Measurements from ENCODE around the gene TTBK1. TPM values are rescaled to one million over a fixed set of nuclear protein-coding genes. Genes with fewer than 3 reads are reported as not detected.

Gene TTBK1
- total and polyA plus RNA-seq, 9 donors, result 0.03 to 0.11 (median 0.06) TPM; not detected in 6

DNA sequence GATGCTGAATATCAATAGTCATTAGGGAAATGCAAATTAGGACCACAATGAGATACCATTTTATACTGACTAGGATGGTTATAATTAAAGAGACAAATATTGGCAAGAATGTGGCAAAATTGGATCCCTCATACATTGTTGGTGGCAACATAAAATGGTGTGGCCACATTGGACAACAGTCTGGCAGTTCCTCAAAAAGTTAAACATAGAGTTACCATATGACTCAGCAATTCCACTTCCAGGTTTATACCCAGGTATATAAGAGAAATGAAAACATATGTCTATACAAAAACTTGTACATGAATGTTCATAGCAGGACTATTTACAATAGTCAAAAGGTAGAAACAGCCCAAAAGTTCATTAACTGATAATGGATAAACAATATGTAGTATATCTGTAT lies 67.3 kb downstream of the TTBK1 start:
- intact Hi-C loops (cut with DNase I), result no loop called here
- Histone ChIP-seq H3K4me1 (ENCODE audit: insufficient read depth) (peaks cover 4% of the 10 kb centered on the region), H3K27ac (no peak overlapping the region), H3K4me3 (no peak overlapping the region), H3K9me3 (no peaks in the 10 kb centered on the region), H3K36me3 (no peaks in the 10 kb centered on the region), H3K27me3 (no peaks in the 10 kb centered on the region)
- no peak for TF ChIP-seq POLR2A (IDR thresholded peaks at IDR 0.05)
- TF ChIP-seq, protein P1, sequence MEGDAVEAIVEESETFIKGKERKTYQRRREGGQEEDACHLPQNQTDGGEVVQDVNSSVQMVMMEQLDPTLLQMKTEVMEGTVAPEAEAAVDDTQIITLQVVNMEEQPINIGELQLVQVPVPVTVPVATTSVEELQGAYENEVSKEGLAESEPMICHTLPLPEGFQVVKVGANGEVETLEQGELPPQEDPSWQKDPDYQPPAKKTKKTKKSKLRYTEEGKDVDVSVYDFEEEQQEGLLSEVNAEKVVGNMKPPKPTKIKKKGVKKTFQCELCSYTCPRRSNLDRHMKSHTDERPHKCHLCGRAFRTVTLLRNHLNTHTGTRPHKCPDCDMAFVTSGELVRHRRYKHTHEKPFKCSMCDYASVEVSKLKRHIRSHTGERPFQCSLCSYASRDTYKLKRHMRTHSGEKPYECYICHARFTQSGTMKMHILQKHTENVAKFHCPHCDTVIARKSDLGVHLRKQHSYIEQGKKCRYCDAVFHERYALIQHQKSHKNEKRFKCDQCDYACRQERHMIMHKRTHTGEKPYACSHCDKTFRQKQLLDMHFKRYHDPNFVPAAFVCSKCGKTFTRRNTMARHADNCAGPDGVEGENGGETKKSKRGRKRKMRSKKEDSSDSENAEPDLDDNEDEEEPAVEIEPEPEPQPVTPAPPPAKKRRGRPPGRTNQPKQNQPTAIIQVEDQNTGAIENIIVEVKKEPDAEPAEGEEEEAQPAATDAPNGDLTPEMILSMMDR (IDR thresholded peaks at IDR 0.05), result no peak
- DNase-seq, result no peak

DNA sequence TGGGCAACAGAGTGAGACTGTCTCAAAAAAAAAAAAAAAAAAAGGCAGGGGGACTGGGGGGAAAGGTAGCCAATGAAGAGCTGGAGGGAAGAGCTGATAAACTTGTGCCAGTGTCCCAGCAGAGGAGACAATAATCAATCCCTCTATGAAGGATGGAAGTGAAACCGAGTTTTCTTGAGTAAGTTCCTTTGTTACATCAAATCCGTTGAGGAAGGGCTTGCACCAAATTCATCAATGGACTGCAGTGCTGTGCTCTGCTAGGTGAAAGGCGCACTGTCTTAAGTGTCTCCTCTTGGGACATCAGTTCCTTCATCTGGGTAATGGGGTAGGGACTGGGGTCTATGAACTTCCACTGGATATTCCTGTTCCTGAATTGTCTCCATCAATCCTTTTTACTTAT lies 68.4 kb downstream of the TTBK1 start:
- Histone ChIP-seq H3K27me3 (no peaks in the 10 kb centered on the region), H3K4me3 (no peak overlapping the region), H3K27ac (no peak overlapping the region), H3K36me3 (no peaks in the 10 kb centered on the region), H3K4me1 (ENCODE audit: insufficient read depth) (peaks cover 4% of the 10 kb centered on the region), H3K9me3 (no peaks in the 10 kb centered on the region)
- TF ChIP-seq POLR2A (IDR thresholded peaks at IDR 0.05) (no peak), EP300 (IDR thresholded peaks at IDR 0.05) (no peak)
- TF ChIP-seq, protein P1 (IDR thresholded peaks at IDR 0.05), result no peak
- DNase-seq, result no peak
- 75 to 83% (median 79%) methylated on average over 3 of the region's 3 CpGs for WGBS, 3 donors
- intact Hi-C loops (cut with DNase I), result no loop called here

DNA sequence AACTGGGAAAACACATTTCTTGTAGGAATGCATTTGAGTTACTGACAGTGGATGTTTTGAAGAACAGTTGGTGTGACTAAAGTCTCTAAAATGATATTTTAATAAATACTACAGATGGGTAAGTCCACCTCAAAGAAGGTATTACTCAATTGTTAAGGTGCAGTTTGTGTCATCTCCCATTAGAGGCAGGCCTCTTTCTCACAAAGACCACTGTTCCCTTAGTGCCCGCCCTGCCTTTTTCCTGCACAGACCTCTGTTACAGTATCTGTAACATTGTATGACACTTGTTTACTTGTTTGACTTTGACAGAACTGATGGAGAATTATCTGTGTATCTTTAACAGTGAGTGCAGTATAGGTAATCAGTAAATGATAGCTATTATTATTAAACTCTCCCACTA lies 70.5 kb downstream of the TTBK1 start:
- Histone ChIP-seq H3K4me1 (ENCODE audit: insufficient read depth) (no peaks in the 10 kb centered on the region), H3K27ac (no peak overlapping the region), H3K9me3 (no peaks in the 10 kb centered on the region), H3K4me3 (no peak overlapping the region), H3K27me3 (no peaks in the 10 kb centered on the region), H3K36me3 (no peaks in the 10 kb centered on the region)
- DNase-seq, result no peak
- TF ChIP-seq, protein P1 (IDR thresholded peaks at IDR 0.05), result no peak
- TF ChIP-seq EP300 (IDR thresholded peaks at IDR 0.05) (no peak), POLR2A (IDR thresholded peaks at IDR 0.05) (no peak)
- intact Hi-C loops (cut with DNase I), result no loop called here
- 88 to 94% (median 92%) methylated on average over 1 of the region's 1 CpG for WGBS, 3 donors

DNA sequence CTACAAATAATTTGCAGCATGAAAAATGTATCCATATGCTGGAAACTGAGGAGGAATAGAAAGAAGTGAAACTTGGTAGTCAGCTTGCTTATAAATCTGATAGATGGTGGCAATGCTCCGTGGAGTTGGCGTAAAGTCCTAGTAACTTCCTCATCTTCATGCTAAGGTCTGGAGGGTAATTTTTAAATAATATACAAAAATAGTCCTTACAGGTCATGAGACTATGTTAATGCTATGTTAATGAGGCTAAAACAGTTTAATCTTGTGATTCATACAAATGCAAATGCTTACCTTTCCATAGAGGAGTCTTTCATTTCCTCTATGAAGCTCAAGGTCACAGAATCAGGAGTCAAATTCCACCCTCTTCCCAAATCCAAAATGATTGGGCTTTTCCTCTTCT lies 74.7 kb downstream of the TTBK1 start:
- Histone ChIP-seq H3K4me1 (ENCODE audit: insufficient read depth) (no peaks in the 10 kb centered on the region), H3K27ac (no peak overlapping the region), H3K36me3 (no peaks in the 10 kb centered on the region), H3K9me3 (no peaks in the 10 kb centered on the region), H3K27me3 (no peaks in the 10 kb centered on the region), H3K4me3 (no peak overlapping the region)
- TF ChIP-seq, protein P1 (IDR thresholded peaks at IDR 0.05), result no peak
- TF ChIP-seq POLR2A (IDR thresholded peaks at IDR 0.05) (no peak), EP300 (IDR thresholded peaks at IDR 0.05) (no peak)
- DNase-seq, result no peak
- WGBS, 3 donors, result 91 to 95% (median 92%) methylated on average over 2 of the region's 2 CpGs
- intact Hi-C loops (cut with DNase I), result no loop called here

DNA sequence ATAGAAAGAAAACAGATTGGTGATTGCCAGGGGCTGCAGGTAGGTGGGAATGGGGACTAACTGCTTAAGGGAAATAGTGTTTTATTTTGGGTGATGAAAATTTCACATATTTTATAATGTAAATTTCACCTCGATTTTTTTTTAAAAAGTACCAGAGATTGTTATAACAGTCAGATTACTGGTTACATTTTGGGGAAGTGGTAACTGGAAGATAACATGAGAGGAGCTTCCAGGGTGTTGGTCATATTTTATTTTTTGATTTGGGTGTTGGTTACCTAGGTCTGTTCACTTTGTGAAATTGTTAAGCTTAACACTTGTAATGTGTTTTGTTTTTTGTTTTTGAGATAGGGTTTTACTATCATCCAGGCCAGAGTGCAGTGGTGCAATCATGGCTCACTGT lies 82.6 kb downstream of the TTBK1 start:
- no peak for DNase-seq
- Histone ChIP-seq H3K27me3 (no peaks in the 10 kb centered on the region), H3K9me3 (no peaks in the 10 kb centered on the region), H3K36me3 (no peaks in the 10 kb centered on the region), H3K27ac (no peak overlapping the region), H3K4me3 (no peak overlapping the region), H3K4me1 (ENCODE audit: insufficient read depth) (no peaks in the 10 kb centered on the region)
- 79 to 87% (median 84%) methylated on average over 1 of the region's 1 CpG for WGBS, 3 donors
- TF ChIP-seq EP300 (IDR thresholded peaks at IDR 0.05) (no peak), POLR2A (IDR thresholded peaks at IDR 0.05) (no peak)
- TF ChIP-seq, protein P1 (IDR thresholded peaks at IDR 0.05), result no peak
- intact Hi-C loops (cut with DNase I), result loop anchor here in 1 of 4 donors (2.0 kb wide), 1 partner anchor 53 kb away; no protein-coding TSS in a partner anchor
